ENCODE measurements around the gene DGUOK.
A peak's percentile ranks its signal among the peaks of the same experiment; 100 is the strongest.

Gene DGUOK

DNA sequence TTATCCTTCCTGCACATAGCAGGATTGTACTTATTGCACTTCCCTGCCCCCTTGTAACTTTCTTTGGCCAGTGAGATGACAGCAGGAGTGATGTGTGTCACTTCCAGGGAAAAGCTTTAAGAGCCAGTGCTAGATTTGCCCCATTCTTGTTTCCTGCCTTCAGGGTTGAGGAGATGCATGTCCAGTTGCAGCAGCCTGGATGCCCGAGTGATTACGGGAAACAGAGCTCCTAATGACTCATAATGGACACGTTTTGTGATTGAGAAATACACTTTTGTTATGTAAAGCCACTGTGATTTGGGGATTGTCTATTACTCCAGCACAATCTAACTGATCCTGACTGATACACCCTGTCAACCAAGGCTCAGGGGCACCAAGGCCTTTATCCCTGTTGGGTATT, 53.0 kb downstream of the DGUOK start:
- DNase-seq (ENCODE audit: low read depth) = no peak

DNA sequence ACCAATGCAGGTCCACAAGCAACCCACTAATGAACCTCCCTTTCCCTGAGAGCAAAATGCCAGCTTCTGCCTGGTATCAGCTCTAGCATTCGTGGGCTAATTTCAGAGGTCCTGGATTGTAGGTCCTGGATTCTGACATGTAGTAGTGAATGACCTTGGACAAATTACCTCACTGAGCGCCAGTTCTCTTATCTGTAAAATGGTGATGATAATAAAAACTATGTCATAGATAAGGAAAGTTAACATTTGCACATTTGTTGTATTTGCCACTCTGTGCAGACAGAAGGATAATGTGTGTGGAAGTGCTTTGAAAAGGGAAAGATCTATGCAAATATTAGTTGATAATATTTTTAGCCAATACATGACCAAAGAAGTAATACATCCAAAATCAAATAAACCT, 53.9 kb downstream of the DGUOK start:
- no peak for DNase-seq (ENCODE audit: low read depth)

DNA sequence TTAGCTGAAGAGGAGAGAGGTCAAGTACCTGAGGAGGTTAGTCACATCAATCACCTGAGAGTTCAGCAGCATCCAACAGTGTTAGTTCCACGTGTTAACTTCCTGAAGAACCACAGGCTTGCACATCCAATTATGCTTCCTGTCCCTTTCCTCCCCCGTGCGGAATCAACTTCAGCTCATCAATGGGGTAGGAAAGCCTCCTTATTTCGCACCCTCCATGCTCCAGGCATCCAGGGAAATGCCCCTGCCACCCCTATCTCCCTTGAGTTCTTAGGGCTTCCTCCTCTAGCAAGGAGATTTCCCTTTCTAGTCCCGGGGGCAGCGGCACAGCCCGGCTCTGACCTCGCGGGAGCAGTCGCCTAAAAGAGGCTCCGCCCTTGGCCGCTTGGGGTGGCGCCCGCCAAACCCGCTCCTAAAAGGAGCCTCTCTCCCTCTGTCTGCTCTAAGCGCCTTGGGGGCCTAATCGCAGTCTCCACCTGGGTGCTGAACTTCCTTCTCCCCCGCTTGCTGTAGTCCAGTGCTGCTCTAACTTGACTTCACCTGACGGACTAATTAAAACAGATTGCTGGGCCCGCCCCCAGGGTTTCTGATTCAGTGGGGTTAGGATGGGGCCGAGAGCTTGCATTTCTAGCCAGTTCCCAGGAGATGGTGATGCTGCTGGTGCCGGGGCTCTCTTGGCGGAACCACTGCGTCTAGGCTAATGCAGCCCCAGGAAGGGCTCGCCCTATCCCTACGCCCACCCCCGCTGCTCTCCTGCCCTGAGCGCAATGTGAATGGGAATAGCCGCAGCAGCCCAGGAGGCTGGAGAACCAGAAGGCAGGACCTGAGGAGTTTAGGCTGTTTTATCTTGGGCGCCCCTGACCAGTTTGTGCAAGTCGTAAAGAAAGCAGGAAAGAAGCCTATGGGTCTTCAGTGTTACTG, 54.7 kb downstream of the DGUOK start:
- DNase-seq (ENCODE audit: low read depth) = no peak

DNA sequence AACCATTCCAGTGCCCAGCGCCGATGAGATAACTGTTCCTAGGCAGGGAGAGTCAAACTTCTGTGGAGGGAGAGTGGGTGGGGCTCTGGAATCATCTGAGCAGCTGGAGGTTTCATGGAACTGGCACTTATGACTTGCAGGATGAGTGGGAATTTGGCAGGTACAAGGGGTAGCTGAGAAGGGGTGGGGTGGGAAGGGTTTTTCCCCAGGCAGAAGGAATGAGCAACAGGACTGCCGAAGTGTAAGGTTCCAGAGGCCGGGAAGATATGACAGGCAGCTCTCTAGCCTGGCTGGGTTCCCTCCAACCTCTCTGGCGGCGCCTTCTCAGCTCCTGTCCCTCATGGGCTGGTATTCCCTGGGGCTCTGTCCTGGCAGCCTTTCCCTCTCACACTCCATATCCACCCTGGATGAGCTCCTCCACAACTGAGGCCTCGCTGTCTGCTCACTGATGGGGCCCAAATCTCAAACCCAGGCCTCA, 55.5 kb downstream of the DGUOK start:
- no peak for DNase-seq (ENCODE audit: low read depth)

DNA sequence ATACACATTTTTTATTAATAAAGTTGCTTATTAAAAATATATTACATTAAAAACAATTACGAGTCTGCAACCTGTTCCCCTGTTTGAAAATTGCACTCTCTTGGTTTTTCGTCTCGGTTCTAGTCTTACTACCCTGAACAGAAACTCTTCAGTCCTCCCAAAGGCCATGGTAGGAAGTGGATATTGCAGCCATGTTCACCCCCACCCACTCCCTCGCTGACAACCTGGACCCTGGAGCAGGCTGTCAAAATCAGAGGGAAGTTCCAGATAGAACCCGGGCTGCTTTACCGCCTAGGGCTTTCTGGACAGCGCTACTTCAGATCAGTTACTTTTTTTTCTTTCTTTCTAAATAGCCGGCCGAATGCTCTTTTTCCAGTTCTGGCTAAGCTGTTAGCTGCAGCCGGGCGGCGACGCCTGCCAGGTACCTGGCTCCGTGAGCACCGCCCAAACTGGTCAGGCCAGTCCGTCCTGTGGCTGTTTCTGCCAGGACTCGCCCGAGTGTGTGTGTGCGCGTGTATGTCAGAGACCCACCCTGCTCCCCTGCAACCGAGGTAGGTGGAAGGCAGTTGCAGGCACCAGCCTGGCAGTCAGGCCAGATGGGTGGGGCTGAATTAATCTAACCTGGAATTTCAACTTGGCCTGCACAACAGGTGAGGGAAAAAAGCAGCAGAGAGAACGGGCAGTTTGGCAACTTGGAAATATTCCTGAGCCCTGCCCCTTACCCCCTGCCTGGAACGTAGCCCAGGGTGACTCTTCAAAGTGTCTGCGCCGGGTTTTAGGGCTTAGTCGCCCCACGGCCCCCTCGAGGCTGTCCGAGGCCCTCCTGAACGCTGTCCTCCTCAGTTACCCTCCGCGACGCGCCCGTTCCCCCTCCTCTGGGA, 56.9 kb downstream of the DGUOK start:
- no peak for DNase-seq (ENCODE audit: low read depth)

DNA sequence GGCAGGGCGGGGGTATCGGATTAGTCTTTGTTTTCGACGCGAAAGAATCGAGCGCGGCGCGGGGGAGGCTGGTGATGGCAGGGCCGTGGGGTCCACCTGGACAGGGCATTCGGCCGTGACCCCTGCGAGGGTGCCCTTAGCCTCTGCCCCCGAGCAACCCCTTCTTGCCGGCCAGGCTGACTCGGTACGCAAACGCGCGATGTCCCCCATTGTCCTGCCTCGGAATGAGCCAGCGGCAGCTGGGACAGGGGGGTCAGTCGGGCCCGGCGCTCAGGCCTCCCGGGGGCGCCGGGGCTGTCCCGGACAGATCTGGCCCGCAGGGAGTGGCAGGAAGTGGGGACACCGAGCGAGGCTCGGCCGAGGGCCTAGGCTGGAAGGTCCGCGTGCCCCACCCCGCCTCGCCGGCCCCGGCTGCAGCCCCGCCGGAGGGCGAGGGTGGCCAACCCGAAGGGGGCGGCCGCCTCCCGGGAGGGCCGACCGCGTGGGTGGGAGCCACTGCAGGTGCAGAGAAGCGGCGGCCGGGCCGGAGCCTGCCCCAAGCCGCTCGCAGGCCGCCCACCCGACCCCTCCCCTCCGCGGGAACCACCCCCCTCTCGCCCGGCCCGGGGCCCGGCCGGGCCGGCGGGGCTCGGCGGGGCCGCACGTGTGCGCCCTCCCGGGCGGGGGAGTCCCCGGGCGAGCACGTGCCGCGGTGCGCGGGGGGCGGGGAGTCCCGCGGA, 57.7 kb downstream of the DGUOK start, which contains the start of gene TET3:
Gene TET3 (plus strand): TSS at position 708 of the 719 bp plus-strand sequence. CDS start 1,494 bp downstream, outside the sequence.
- peak; percentile 59 for DNase-seq (ENCODE audit: low read depth)

DNA sequence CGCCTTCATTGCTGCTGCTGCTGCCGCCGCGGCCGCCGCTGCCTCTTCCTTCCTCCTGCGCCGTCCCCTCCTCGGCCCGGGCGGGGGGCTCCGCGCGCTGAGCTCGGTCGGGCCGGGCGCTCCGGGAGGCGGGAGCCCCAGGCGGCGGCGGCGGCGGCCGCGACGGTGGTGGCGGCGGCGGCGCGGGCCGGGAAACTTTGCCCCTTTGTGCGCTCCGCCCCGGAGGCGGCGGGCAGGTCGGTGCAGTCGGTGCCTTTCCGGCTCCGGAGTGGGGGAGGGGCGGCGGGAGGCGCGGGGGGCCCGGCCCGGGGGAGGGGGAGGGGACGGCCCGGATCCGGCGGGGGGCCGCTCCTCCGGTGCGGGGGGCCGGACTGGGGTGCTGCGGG, 58.2 kb downstream of the DGUOK start:
- DNase-seq (ENCODE audit: low read depth) = peak; percentile 61

DNA sequence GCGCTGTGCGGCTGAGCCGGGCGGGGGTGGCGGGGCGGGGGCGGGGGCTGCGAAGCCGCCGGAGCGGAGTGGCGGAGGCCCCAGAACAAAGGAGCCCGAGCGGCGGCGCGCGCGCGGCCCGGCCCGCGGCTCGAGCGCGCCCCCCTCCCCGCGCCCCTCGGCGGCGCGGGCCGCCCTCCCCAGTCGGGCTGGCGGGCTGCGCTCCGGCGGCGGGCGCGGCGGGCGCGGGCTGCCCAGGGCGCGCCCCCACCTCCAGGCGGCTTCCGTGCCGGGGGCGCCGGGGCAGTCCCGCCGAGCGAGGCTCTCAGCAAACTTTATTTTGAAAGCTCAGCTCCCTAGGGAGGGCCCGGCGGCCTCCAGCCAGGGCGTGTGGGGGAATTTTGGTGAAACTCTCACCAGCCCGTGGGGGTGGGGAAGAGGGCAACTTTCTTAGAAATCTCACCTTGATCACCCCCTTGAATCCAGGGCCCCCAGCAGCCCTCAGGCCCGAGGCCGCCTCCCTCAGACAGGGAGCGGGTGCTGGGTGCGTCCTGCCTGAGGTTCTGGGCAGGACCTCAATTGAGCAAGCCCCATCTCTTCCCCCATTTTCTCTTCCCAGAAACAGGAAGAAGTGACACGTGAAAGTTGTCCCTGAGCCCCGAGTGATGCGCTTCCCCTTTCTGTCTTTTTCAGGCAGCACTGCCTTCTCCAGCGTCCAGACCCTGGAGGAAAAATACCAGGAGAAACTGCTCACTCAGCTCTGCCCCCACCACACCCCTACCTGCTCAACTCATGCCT, 58.8 kb downstream of the DGUOK start:
- peak; percentile 39 for DNase-seq (ENCODE audit: low read depth)

DNA sequence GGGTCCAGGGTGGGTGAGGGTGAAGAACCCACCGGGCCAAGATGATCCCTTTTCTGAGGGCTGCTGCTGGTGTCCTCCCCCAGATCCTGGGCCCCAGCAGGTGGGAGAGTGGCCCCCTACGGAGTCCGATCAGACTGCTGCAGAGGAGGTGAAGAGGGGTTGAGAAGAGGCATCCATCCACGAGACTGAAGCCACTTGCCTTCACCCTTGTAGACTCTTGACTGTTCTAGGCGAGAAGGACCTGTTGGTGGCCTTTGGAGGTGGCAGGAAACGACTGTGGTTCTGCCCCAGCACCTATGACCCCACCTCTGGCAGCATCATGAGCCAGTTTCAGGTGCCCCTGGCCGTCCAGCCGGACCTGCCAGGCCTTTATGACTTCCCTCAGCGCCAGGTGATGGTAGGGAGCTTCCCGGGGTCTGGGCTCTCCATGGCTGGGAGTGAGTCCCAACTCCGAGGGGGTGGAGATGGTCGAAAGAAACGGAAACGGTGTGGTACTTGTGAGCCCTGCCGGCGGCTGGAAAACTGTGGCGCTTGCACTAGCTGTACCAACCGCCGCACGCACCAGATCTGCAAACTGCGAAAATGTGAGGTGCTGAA, 59.5 kb downstream of the DGUOK start:
- no peak for DNase-seq (ENCODE audit: low read depth)

DNA sequence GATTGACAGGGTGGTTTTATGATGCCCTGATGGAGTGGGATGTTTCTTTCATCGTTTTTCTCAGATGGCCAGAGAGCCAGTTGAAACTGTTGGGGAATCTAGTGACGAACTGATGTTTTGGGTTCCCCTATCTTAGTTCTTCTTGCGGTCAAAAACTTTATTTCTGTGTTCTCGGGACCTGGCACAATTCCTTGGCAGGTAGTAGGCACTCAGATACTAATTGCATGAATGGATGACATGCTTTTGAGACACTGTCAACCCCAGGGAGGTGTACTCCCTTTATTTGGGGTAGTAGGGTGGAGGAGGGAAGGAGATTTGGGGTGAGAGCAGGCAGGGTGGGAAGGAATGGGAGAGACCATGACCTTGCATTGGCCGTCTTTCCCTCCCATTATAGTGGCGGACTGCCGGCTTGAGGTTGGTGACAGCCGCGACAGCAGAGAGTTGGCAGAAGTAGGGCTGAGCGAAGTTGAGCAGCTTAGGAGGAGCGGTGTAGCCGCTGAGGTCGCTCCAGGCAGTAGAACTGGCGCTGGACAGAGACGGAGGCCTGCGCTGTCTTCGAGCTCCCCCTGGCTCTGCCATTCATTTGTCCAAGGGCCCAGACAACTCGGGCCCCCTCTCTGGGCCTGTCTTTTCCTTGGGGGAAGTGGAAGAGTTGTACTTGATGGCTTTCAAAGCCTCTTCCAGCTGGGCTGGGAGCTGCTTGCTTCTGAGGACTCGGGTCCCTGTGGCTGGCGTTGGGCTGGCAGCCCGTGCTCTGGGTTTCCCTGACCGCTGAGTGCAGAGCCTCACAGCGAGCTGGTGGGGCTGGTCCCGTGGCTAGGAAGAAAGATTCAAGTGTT, 60.6 kb downstream of the DGUOK start:
- peak; percentile 30 for DNase-seq (ENCODE audit: low read depth)

DNA sequence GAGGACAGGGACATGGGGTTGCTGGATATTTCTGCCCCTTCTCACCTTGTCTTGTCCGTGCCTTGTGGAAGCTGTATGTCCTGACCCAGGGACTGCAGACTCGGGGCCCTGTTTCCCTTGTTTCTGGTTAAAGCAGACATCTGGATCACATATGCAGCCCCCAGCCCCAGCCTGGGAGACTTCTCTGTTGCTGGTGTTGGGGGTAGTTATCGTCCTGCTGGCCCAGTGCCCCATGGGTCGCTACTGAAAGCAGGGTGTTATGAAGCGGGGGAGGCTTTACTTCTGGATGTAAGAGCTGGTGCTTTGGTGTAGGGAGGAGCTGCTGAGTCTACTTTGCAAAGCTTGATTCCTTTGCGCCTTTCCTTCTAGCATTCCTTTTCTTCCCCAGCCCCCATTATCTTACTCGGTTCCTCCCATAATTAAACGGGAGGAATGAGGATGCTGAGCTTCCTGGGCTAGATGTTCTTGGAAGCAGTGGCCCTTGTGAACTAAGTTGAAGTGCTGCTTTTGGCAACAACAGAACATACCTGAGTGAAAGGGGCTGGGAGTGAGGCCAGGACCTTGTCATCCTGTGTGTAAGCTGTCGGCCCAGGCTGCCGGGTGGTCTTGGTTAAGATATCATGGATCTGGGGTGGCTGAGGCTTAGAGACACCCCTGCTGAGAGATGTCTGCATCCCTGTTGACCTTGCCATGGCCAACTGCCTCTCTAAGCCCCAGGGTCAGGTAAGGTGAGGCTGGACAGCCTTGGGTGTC, 61.4 kb downstream of the DGUOK start:
- DNase-seq (ENCODE audit: low read depth) = no peak

DNA sequence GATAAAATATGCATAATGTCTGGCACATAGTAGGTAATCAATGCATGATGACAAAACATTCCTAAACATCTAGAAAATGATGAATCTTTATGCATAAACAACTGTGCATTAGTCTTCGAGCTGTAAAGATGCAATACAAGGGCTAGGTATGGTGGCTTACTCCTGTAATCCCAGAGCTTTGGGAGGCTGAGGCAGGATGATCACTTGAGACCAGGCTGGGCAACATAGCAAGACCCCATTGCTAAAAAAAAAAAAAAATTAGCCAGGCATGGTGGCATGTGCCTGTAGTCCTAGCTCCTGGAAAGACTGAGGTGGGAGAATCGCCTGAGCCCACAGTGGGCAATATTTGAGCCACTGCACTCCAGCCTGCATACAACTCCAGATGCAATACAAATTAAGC, 63.3 kb downstream of the DGUOK start:
- no peak for DNase-seq (ENCODE audit: low read depth)

DNA sequence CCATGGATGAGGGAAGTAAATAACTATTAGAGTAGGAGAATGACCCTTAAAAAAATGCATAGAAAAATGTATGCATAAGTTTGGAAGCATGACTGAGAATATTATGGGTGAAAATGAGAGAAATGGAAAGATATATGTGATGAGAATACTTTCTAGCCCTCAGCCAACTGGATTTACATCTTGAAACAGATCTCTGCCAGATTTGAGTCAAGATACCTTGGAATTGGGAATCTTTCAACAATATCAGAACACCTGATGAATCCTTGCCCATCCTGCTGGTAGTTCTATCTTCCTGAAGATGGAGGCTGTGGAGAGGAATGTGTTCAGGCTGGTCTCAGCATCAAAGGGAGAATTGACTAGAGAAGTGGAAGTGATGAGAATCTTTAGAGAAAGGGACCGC, 63.9 kb downstream of the DGUOK start:
- no peak for DNase-seq (ENCODE audit: low read depth)

DNA sequence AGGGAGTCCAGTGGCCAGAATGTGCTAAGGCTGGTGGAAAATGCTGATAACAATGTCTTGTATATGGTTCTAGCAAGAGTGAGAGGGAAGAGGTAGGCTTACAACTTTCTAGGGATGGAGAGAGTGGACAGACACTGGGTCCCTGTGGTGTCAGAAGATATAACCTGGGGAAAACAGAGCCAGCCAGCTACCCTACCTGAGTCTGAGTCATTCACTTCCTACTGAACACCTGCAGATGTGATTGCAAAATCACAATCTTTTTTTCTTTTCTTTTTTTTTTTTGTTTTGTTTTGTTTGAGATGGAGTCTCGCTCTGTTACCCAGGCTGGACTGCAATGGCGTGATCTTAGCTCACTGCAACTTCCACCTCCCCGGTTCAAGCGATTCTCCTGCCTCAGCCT, 65.4 kb downstream of the DGUOK start:
- no peak for DNase-seq (ENCODE audit: low read depth)

DNA sequence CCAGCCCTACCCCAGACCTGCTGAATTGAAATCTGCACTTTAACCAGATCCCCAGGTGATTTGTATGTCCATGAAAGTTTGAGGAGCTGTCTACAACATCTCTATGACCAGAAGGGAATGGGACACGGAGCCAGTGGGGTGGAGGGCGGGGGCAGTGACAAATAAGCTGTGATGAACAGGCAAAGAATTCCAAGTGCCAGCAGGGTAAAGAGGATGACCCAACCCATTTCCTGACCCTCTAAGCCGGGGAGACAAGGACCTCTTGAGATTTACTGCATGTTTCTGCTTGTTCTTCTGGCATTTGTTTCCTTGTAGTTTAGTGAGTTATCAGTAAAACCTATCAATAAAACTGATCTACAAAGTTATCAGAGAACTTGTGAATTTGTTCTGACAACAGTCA, 66.7 kb downstream of the DGUOK start:
- DNase-seq (ENCODE audit: low read depth) = no peak

DNA sequence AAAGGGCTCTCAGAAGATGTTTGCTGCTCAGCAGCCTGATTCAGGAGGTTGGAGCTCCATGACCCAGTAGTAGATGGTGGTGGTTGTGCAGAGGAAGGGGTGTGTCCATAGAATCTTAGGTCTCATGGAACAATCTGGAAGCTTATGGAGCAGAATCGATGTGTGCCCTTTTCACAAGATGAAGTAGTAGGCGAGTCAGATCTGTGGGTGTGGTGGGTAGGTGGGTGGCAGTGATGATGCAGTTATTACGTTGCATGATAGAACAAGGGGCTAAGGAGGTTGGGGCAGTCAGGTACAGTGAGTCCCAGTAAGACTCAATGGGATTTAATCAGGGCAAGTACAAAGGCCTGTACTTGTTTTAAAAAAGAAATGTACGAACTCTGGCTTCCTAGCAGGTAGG, 67.1 kb downstream of the DGUOK start:
- DNase-seq (ENCODE audit: low read depth) = no peak

DNA sequence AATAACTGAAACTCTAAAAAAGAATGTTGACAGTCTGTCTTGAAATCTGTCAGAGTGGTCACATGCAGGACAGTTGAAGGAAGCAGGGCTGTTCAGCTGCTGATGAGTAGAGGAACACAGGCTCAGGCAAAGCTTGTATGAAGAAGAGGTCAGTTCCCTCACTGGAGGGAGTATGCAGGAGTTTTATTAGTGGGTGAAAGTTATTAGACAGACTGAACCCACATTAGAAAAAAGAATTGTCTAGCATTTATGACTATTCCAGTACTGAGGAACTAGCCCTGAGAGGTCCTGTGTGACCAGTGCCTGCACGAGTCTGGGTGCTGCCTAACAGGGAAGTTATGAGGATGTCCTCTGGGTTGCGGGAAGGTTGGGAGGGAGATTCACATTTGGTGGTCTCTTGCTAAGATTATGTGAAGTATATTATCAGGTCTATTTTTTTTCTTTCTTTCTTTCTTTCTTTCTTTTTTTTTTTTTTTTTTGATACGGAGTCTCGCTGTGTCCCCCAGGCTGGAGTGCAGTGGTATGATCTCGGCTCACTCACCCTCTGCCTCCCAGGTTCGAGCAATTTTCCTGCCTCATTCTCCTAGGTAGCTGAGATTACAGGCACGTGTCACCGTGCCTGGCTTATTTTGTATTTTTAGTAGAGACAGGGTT, 67.6 kb downstream of the DGUOK start:
- DNase-seq (ENCODE audit: low read depth) = no peak

DNA sequence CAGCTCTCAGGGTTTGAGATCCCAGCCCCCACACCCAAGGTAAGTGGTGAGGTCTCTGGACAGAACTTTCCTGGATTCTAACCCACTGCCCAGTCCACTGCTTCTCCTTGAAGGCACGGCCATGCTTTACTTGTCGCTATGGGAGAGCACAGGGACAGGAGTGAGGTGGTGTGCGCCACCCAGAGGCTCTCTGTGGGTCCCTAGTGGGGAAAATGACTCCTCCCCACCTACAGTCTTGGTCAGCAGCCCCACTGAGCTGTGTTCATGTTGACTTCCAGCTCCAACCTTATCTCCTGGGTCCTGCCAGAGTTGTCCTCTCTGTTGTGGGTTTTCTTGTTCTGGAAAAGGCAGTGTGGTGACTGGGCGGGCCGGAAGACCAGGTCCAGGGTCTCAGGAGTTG, 69.1 kb downstream of the DGUOK start:
- no peak for DNase-seq (ENCODE audit: low read depth)

DNA sequence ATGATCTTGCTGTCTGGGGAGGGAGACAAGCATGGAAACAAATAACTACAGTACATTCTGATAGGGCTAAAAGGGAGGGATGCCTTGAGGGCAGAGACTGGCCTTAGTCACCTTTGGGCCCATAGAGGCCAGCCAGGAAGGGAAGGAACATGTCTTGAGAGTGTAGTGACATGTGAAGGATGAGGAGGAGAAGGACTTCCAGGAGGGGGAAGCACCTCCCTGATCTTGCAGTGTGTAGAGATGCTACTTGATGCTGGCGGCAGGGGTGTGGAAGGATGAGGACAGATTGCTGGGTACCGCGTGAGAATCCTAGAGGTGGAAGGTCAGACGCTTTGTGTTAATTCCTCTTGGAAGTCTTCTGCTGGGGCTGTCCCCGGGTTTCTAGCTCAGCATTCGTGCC, 71.1 kb downstream of the DGUOK start:
- no peak for DNase-seq (ENCODE audit: low read depth)
